A549 treated with AZD2906 at 1 μM for 4 hours (cell line): ENCODE measurements around the gene IAPP. TPM values are rescaled to one million over a fixed set of nuclear protein-coding genes. Genes with fewer than 3 reads are reported as not detected.

Experiments used
- total RNA-seq: library from RNA; stranded (reverse); fragments of 200-300 nt; extraction: Qiagen RNA extraction; gene quantifications from 5 replicates; pipeline ENCODE4 v1.2.3, GENCODE V29; 2022

Gene IAPP
- total RNA-seq, result not detected in 5 replicates

DNA sequence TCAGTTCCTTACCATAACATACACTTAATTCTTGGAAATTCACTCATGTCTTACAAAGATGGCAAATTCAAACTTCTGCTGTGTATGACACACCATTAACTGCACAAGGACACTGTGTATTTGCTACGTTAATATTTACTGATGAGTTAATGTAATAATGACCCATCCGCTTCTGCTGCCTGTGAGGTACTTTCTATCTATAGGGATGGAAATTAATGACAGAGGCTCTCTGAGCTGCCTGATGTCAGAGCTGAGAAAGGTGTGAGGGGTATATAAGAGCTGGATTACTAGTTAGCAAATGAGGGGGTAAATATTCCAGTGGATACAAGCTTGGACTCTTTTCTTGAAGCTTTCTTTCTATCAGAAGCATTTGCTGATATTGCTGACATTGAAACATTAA is at the start of gene IAPP:
Gene IAPP (plus strand): TSS at position 301 of the 400 bp plus-strand sequence. CDS start 450 bp downstream, outside the sequence.

DNA sequence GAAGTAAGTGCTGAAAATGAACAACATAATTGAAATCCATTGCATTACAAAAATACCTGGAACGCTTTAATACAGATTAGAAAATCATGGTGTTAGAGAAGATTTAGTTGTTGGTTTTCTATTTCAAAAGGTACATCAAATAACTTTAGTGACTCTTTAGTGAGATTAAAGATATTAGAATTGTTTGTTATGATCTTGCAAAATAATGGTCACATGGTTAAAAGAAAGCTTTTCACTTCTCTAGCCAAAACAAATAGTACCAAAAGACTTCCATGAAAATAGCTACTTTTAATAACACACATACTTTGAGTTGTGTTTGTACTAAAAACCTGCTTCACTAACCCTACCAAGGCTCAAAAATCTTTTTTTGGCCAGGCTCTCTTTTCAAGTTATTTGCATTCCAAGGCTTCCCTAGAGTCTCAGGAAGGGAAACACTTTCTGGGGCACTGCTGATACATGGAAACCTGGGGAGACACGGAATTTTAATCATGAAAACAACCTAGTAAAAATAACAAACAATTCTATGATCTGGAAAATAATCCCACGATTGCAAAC is 37.9 kb upstream of the IAPP start, which contains the start of gene SLCO1A2:
Gene SLCO1A2 (minus strand): TSS at position 147 of the 555 bp plus-strand sequence. CDS start 270 bp downstream, outside the sequence.

Other genes with a start within 250 kb of the IAPP start
- 0.28 to 0.45 TPM (median 0.35 TPM) in 5 replicates for gene SLCO1B1, start 241.7 kb upstream of the IAPP start, total RNA-seq
- gene SLCO1A2, start 38.0 kb upstream of the IAPP start, total RNA-seq, result 0.17 TPM in 1 of 5 replicates, not detected in the others
- 5.7 to 8.7 TPM (median 6.6 TPM) in 5 replicates for gene PYROXD1, start 64.8 kb downstream of the IAPP start, total RNA-seq
- 51.4 to 90.0 TPM (median 59.3 TPM) in 5 replicates for gene RECQL, start 128.7 kb downstream of the IAPP start, total RNA-seq
- gene GOLT1B, start 128.9 kb downstream of the IAPP start, total RNA-seq, result 86.2 to 114 TPM (median 94.8 TPM) in 5 replicates
- 3.9 to 4.5 TPM (median 4.1 TPM) in 5 replicates for gene SPX, start 153.4 kb downstream of the IAPP start, total RNA-seq
- gene GYS2, start 231.9 kb downstream of the IAPP start, total RNA-seq, result 0.09 TPM in 1 of 5 replicates, not detected in the others